ENCODE data around the gene AHRR. TPM values are rescaled to one million over a fixed set of nuclear protein-coding genes. Genes with fewer than 3 reads are reported as not detected.

The AHRR gene
- total and polyA plus RNA-seq, 9 of the 15 experiments (the other 6 are each of a cell fraction or from before 2014, with no cell fraction given): 0.06 to 1.6 (median 0.75) TPM; not detected in 1

- peak; percentile 36; the same call in 2 of the 3 replicates for ATAC-seq
- Histone ChIP-seq H3K4me3 (no peak overlapping the region), H3K9me3 (replicated peaks; ENCODE audit: control insufficient read depth, insufficient read depth, low read depth, low read length) (no peaks in the 10 kb centered on the region), H3K9me1 (ENCODE audit: control insufficient read depth, insufficient read depth, low read length) (no peaks in the 10 kb centered on the region), H3K79me2 (ENCODE audit: control insufficient read depth, insufficient read depth, low read length) (no peaks in the 10 kb centered on the region), H3K4me1 (replicated peaks in 1 of 2; ENCODE audit: control insufficient read depth in 2 of 2, insufficient read depth in 2 of 2, low read length in 2 of 2) (peaks cover 0 to 22% of the 10 kb centered on the region in 2 experiments; a peak in 2 of 5 replicates), H3K27me3 (ENCODE audit: control insufficient read depth in 2 of 2, insufficient read depth in 2 of 2, low read length in 2 of 2) (peaks cover 82 to 95% of the 10 kb centered on the region in 2 experiments), H3K9ac (ENCODE audit: insufficient read depth in 1 of 2, low read depth in 2 of 2, low read length in 2 of 2) (no peak overlapping the region), H2AFZ (ENCODE audit: low read depth, low read length) (no peak overlapping the region), H3K36me3 (ENCODE audit: control insufficient read depth, insufficient read depth, low read length) (no peaks in the 10 kb centered on the region), H4K20me1 (replicated peaks; ENCODE audit: control insufficient read depth, insufficient read depth, low read length) (peaks cover 43% of the 10 kb centered on the region), H3K4me2 (ENCODE audit: insufficient read depth, low read length) (no peak overlapping the region), H3K27ac (ENCODE audit: extremely low read depth, low read depth, low read length) (no peak overlapping the region)
- POLR2A ChIA-PET: interaction anchor here (0.6 kb wide), 3 partner anchors 16 to 153 kb away, joined by 3 to 5 read pairs (median 3); partner anchors contain the start of genes CCDC127 and SDHA
- WGBS (ENCODE audit: insufficient coverage, low coverage, missing lambda C conversion rate): 5% methylated on average over 19 of the region's 19 CpGs
- DNase-seq (ENCODE audit: extremely low read depth in 1 of 4, low spot score in 3 of 4): no peak
- TF ChIP-seq ILK (tag; IDR thresholded peaks at IDR 0.05; ENCODE audit: borderline replicate concordance, low read depth) (no peak), TCF7L2 (IDR thresholded peaks at IDR 0.05; ENCODE audit: low read depth, low read length) (no peak), FOXJ3 (CRISPR knock-in tag; IDR thresholded peaks at IDR 0.05) (no peak), ZNF444 (CRISPR knock-in tag; IDR thresholded peaks at IDR 0.05) (no peak), ZEB2 (IDR thresholded peaks at IDR 0.05) (no peak), CBFB (CRISPR knock-in tag; IDR thresholded peaks at IDR 0.05) (no peak), VEZF1 (CRISPR knock-in tag; IDR thresholded peaks at IDR 0.05) (no peak), ZNF384 (IDR thresholded peaks at IDR 0.05; ENCODE audit: low read depth, low read length) (no peak), ZBTB5 (IDR thresholded peaks at IDR 0.05) (no peak), BDP1 (IDR thresholded peaks at IDR 0.05; ENCODE audit: insufficient read depth, insufficient read length) (no peak), GTF3C2 (IDR thresholded peaks at IDR 0.05; ENCODE audit: borderline replicate concordance, extremely low read depth, insufficient read length) (no peak), ZNF253 (CRISPR knock-in tag; conservative IDR thresholded peaks at IDR 0.05) (no peak)
- BruUV-seq (replicated peaks): no TSS peak
- intact Hi-C loops (cut with micrococcal nuclease) (no loop called here), in situ Hi-C loops (cut with MboI) (no loop called here)
- FAIRE-seq: no peak
- CTCF ChIA-PET (ENCODE audit: low intra/inter-chr PET ratio): no interaction called here
Observed at GRCh38 chr5:370959-371810, 49.7 kb downstream of the AHRR start.
